ENCODE measurements around the gene PTPRK.

DNA sequence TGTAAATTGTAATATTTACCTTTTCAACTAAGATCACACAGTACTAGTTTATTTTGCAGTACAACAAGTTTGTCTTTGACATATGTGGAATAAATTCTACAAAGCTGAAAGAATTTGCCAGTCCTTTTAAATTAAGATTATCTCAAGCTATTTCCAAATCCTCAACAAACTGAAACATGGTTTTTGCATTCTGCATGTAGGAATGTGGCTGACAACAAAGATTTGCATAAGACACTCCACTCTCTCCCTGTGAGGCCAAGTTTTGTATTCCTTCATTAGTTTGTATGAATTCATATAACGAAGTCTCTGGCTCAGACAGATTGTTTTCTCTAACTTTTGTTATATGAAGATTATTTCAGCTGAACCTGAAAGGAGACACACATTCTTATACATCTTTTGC lies 495.4 kb downstream of the PTPRK start:
- TF ChIP-seq POLR2AphosphoS5 (IDR thresholded peaks at IDR 0.05), result no peak
- no peak for TF ChIP-seq CTCF (IDR thresholded peaks at IDR 0.05)
- no peak for TF ChIP-seq EP300 (IDR thresholded peaks at IDR 0.05)

Data from suprapubic skin (tissue), 4 donors.